Natural killer cell treated with Interleukin-12 subunit alpha and Interleukin-12 subunit beta and Interleukin-15 and Interleukin-18, amount 100 ng/mL, for 72 hours (primary cell): ENCODE measurements around the gene SNAPC3. TPM values are rescaled to one million over a fixed set of nuclear protein-coding genes. Genes with fewer than 3 reads are reported as not detected.
"Not testable (repeated sequence)": the region's sequence is repeated elsewhere in the genome, so short reads cannot be mapped to it uniquely, and the experiment has no call there.

ENCODE experiments used
- ATAC-seq, 2 donors: fragments of 150-1000 bp; cut with Tn5 transposase in 1 of 2; sonication (Bioruptor Pico), chemical (Tn5 transposase) in 1 of 2; 2 replicates each; pipeline ENCODE4 v1.10.0; 2021
- DNase-seq: peaks from one replicate; pipeline ENCODE4 v3.0.0; 2022; ENCODE audit warnings: low spot score
- H3K27ac Mint-ChIP-seq, 2 donors: 1 replicate in 1 of 2; 2 replicates in 1 of 2; pipeline ENCODE4 v1.8.0; 2022; ENCODE audit warnings: mixed read lengths in 2 of 2, mild to moderate bottlenecking in 1 of 2, moderate library complexity in 1 of 2
- H3K27me3 Mint-ChIP-seq, 2 donors: 1 replicate in 1 of 2; 2 replicates in 1 of 2; pipeline ENCODE4 v1.8.0; 2022; ENCODE audit warnings: mixed read lengths in 2 of 2
- H3K36me3 Mint-ChIP-seq: one replicate; pipeline ENCODE4 v1.8.0; 2022; ENCODE audit warnings: mixed read lengths
- H3K4me1 Mint-ChIP-seq, 2 donors: 1 replicate in 1 of 2; 2 replicates in 1 of 2; pipeline ENCODE4 v1.8.0; 2022; ENCODE audit warnings: low read depth in 2 of 2, mixed read lengths in 2 of 2, mild to moderate bottlenecking in 1 of 2
- H3K4me3 Mint-ChIP-seq: one replicate; pipeline ENCODE4 v1.8.0; 2022; ENCODE audit warnings: mixed read lengths
- H3K9me3 Mint-ChIP-seq: 2 replicates; pipeline ENCODE4 v1.8.0; 2022; ENCODE audit warnings: mixed read lengths
- total RNA-seq, 2 donors: library from RNA; stranded (reverse); gene quantifications; one replicate each; pipeline ENCODE4 v1.2.3, GENCODE V29; 2022

SNAPC3 gene
- total RNA-seq, 2 donors from 2014 or later, result 27.2 to 38.3 TPM

DNA sequence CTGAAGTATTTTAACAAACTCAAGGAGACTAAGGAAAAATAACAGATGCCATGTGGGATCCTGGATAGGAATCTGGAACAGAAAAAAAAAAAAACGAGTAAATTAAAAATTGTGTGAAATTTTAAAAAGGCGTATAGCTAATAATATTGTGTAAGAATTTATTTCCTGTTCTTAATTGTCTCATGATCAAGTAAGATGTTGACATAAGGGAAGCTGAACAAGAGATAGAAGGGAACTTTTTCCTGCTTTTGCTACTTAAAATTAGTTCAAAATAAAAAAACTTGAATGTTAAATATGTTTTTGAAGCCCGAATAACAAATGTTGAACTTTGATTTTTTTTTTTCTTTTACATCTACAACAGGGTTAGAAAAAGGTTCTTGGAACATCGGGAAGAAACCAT, 10.5 kb downstream of the SNAPC3 start:
- peaks cover 31 to 60% of the 10 kb centered on the region in 2 donors for H3K4me1 Mint-ChIP-seq
- H3K4me3 Mint-ChIP-seq, result no peak overlapping the region
- no peak overlapping the region for H3K27ac Mint-ChIP-seq
- DNase-seq (no peak), ATAC-seq (no peak)
- peaks cover 32% of the 10 kb centered on the region for H3K36me3 Mint-ChIP-seq
- H3K27me3 Mint-ChIP-seq, result no peaks in the 10 kb centered on the region
- no peaks in the 10 kb centered on the region for H3K9me3 Mint-ChIP-seq

- Mint-ChIP-seq H3K27me3 (no peaks in the 10 kb centered on the region), H3K36me3 (peaks cover 28% of the 10 kb centered on the region), H3K4me3 (no peak overlapping the region), H3K4me1 (peaks cover 34 to 60% of the 10 kb centered on the region in 2 donors), H3K9me3 (no peaks in the 10 kb centered on the region), H3K27ac (no peak overlapping the region)
- ATAC-seq (no peak), DNase-seq (no peak)
Measured at GRCh38 chr9:15433661-15434060, 11.0 kb downstream of the SNAPC3 start.

GRCh38 chr9:15438891-15439290, 16.2 kb downstream of the SNAPC3 start:
- Mint-ChIP-seq H3K36me3 (peaks cover 23% of the 10 kb centered on the region), H3K4me3 (no peak overlapping the region), H3K4me1 (peaks cover 24 to 32% of the 10 kb centered on the region in 2 donors)

DNA sequence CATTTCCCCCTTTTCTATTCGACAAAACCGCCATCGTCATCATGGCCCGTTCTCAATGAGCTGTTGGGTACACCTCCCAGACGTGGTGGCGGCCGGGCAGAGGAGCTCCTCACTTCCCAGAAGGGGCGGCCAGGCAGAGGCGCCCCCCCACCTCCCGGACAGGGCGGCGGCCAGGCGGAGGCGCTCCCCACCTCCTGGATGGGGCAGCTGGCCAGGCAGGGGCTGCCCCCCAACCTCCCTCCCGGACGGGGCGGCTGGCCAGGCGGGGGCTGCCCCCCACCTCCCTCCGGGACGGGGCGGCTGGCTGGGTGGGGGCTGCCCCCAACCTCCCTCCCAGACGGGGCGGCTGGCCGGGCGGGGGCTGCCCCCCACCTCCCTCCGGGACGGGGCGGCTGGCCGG, 19.2 kb downstream of the SNAPC3 start:
- H3K27me3 Mint-ChIP-seq, H3K27ac Mint-ChIP-seq, H3K4me3 Mint-ChIP-seq, ATAC-seq, H3K9me3 Mint-ChIP-seq, DNase-seq: not testable (repeated sequence)
- Mint-ChIP-seq H3K36me3 (peaks cover 17% of the 10 kb centered on the region), H3K4me1 (peaks cover 16 to 18% of the 10 kb centered on the region in 2 donors)

More at GRCh38 chr9:15438891-15439290, 16.2 kb downstream of the SNAPC3 start:
- ATAC-seq (no peak), DNase-seq (no peak)
- H3K9me3 Mint-ChIP-seq, result no peaks in the 10 kb centered on the region
- H3K27me3 Mint-ChIP-seq, result no peaks in the 10 kb centered on the region
- no peak overlapping the region for H3K27ac Mint-ChIP-seq

DNA sequence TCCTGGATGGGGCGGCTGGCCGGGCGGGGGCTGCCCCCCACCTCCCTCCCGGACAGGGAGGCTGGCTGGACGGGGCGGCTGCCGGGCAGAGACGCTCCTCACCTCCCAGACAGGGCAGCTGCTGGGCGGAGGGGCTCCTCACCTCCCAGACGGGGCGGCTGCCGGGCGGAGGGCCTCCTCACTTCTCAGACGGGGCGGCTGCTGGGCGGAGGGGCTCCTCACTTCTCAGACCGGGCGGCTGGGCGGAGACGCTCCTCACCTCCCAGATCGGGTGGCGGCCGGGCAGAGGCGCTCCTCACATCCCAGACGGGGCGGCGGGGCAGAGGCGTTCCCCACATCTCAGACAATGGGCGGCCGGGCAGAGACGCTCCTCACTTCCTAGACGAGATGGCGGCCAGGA, 19.6 kb downstream of the SNAPC3 start:
- not testable (repeated sequence) for H3K27ac Mint-ChIP-seq, H3K9me3 Mint-ChIP-seq, H3K27me3 Mint-ChIP-seq, ATAC-seq, DNase-seq, H3K4me3 Mint-ChIP-seq
- Mint-ChIP-seq H3K4me1 (peaks cover 16 to 18% of the 10 kb centered on the region in 2 donors), H3K36me3 (peaks cover 18% of the 10 kb centered on the region)

- Mint-ChIP-seq H3K27ac (no peak overlapping the region), H3K4me3 (no peak overlapping the region), H3K4me1 (peaks cover 0 to 2% of the 10 kb centered on the region in 2 donors), H3K36me3 (peaks cover 30% of the 10 kb centered on the region), H3K27me3 (no peaks in the 10 kb centered on the region), H3K9me3 (no peaks in the 10 kb centered on the region)
- no peak for ATAC-seq
- no peak for DNase-seq
Measured at GRCh38 chr9:15444141-15444540, 21.5 kb downstream of the SNAPC3 start.

DNA sequence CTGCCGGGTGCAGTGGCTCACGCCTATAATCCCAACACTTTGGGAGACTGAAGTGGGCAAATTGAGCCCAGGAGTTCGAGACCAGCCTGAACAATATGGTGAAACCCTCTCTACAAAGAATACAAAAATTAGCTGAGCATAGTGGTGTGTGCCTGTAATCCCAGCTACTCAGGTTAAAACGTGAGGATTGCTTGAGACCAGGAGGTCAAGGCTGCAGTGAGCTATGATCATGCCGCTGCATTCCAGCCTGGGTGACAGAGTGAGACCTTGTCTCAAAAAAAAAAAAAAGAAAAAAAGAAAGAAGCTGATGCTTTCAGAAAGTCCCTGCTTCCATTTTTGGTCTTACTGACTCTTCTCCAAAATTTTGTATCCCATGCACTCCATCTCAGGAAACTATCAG, 31.3 kb downstream of the SNAPC3 start:
- peaks cover 6% of the 10 kb centered on the region for H3K36me3 Mint-ChIP-seq
- DNase-seq (no peak), ATAC-seq (no peak)
- no peak overlapping the region for H3K4me3 Mint-ChIP-seq
- H3K27me3 Mint-ChIP-seq, result no peaks in the 10 kb centered on the region
- H3K27ac Mint-ChIP-seq, result no peak overlapping the region
- H3K9me3 Mint-ChIP-seq, result no peaks in the 10 kb centered on the region
- H3K4me1 Mint-ChIP-seq, result no peaks in the 10 kb centered on the region

DNA sequence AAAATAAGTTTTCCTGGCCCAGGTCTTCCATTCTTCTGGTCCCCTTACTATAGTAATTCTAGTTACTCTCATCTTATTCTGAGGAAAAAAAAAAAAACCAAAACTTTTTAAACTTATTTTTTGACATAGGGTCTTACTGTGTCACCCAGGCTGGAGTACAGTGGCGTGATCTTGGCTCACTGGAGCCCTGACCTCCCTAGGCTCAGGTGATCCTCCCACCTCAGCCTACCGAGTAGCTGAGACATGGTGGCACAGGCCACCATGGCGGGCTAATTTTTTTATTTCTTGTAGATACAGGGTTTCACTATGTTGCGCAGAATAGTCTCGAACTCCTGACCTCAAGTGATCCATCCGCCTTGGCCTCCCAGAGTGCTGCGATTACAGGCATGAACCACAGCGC, 38.4 kb downstream of the SNAPC3 start:
- ATAC-seq, result no peak
- Mint-ChIP-seq H3K4me1 (no peaks in the 10 kb centered on the region), H3K36me3 (peaks cover 8% of the 10 kb centered on the region), H3K4me3 (no peak overlapping the region), H3K9me3 (no peaks in the 10 kb centered on the region), H3K27me3 (no peaks in the 10 kb centered on the region), H3K27ac (no peak overlapping the region)
- no peak for DNase-seq

GRCh38 chr9:15461601-15462000, 38.9 kb downstream of the SNAPC3 start:
- no peak overlapping the region for H3K27ac Mint-ChIP-seq
- DNase-seq (no peak), ATAC-seq (no peak)
- peaks cover 10% of the 10 kb centered on the region for H3K36me3 Mint-ChIP-seq
- no peaks in the 10 kb centered on the region for H3K27me3 Mint-ChIP-seq
- H3K4me3 Mint-ChIP-seq, result no peak overlapping the region
- no peaks in the 10 kb centered on the region for H3K9me3 Mint-ChIP-seq
- H3K4me1 Mint-ChIP-seq, result no peaks in the 10 kb centered on the region

- Mint-ChIP-seq H3K27ac (no peak overlapping the region), H3K36me3 (peaks cover 34% of the 10 kb centered on the region), H3K27me3 (no peaks in the 10 kb centered on the region), H3K4me3 (no peak overlapping the region), H3K4me1 (peaks cover 0 to 9% of the 10 kb centered on the region in 2 donors), H3K9me3 (no peaks in the 10 kb centered on the region)
- DNase-seq, result no peak
- no peak for ATAC-seq
Measured at GRCh38 chr9:15468145-15468544, 45.5 kb downstream of the SNAPC3 start.

DNA sequence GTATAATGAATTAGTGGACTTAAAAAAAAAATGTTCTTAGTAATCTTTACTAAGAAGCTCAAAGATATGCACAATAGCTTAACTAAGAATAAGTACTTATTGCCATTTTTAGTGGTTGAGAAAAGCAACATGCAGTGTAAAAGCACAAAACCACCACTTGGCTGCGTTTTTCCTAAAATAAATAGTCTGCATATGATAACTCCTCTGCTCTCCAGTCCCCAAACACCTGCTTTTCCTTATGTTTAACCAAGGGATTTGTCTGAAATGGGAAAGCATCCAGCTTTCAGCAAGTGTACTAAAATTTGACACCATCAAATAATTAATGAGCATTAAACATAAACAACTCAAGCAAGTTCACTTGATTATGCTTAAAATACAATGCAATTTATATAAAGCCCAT, 46.7 kb downstream of the SNAPC3 start:
- H3K4me3 Mint-ChIP-seq, result no peak overlapping the region
- DNase-seq (no peak), ATAC-seq (no peak)
- no peaks in the 10 kb centered on the region for H3K27me3 Mint-ChIP-seq
- no peak overlapping the region for H3K27ac Mint-ChIP-seq
- peaks cover 41% of the 10 kb centered on the region for H3K36me3 Mint-ChIP-seq
- peaks cover 3 to 9% of the 10 kb centered on the region in 2 donors for H3K4me1 Mint-ChIP-seq
- H3K9me3 Mint-ChIP-seq, result no peaks in the 10 kb centered on the region

DNA sequence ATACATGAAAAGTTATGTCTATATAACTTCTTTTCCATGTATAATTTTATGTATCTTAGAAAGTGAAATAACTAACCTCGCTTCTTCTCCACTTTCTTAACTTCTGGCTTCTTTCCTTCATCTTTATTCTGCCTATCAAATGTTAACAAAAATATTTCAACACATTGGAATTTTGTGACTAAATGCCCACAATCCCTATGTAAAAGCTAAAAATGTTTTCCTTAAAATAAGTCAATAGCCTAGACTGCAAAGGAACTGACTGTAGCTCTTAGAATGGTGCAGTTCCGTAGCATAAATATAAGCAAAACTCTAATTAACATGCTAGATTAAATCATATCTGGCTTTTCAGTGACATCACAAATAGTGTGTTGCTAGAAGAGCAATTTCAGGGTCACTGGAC, 47.2 kb downstream of the SNAPC3 start:
- Mint-ChIP-seq H3K4me1 (peaks cover 3 to 9% of the 10 kb centered on the region in 2 donors), H3K27ac (no peak overlapping the region), H3K27me3 (no peaks in the 10 kb centered on the region), H3K4me3 (no peak overlapping the region), H3K9me3 (no peaks in the 10 kb centered on the region), H3K36me3 (peaks cover 41% of the 10 kb centered on the region)
- ATAC-seq (no peak), DNase-seq (no peak)

- Mint-ChIP-seq H3K36me3 (peaks cover 19% of the 10 kb centered on the region), H3K9me3 (no peaks in the 10 kb centered on the region), H3K27ac (no peak overlapping the region), H3K4me3 (no peak overlapping the region), H3K27me3 (no peaks in the 10 kb centered on the region), H3K4me1 (peaks cover 5 to 9% of the 10 kb centered on the region in 2 donors)
- no peak for DNase-seq
- ATAC-seq, result no peak
Measured at GRCh38 chr9:15475923-15476536, 53.4 kb downstream of the SNAPC3 start.

GRCh38 chr9:15480028-15480427, 57.4 kb downstream of the SNAPC3 start:
- no peak for ATAC-seq
- DNase-seq, result no peak
- H3K27me3 Mint-ChIP-seq, result no peaks in the 10 kb centered on the region
- H3K4me1 Mint-ChIP-seq, result peaks cover 13 to 16% of the 10 kb centered on the region in 2 donors
- H3K9me3 Mint-ChIP-seq, result no peaks in the 10 kb centered on the region
- no peak overlapping the region for H3K27ac Mint-ChIP-seq
- H3K4me3 Mint-ChIP-seq, result no peak overlapping the region
- H3K36me3 Mint-ChIP-seq, result peaks cover 4% of the 10 kb centered on the region

DNA sequence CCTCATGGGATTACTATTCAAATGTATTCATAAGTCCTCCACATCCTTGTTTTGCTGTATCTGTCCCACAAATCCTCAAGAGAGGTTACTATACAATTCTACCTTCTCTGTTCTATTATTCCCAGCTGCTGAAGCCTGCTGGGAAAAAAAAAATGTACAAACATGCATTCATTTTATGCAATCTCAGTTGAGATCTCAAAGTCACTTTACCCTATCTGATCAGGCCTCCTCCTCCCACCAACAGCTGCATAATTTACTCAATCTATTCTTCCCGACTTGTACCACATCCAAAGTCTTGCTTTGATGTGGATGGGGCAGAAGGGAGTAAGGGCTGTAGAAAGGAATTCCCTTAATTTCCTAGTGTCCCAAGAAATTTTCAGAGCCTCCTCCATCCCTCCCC, 59.5 kb downstream of the SNAPC3 start:
- no peaks in the 10 kb centered on the region for H3K27me3 Mint-ChIP-seq
- no peaks in the 10 kb centered on the region for H3K36me3 Mint-ChIP-seq
- no peaks in the 10 kb centered on the region for H3K9me3 Mint-ChIP-seq
- ATAC-seq (no peak), DNase-seq (no peak)
- no peak overlapping the region for H3K4me3 Mint-ChIP-seq
- H3K27ac Mint-ChIP-seq, result peak overlapping the region in 1 of 2 donors; percentile 24
- peaks cover 11 to 16% of the 10 kb centered on the region in 2 donors for H3K4me1 Mint-ChIP-seq
